UCSD-AML1 (cell line): ENCODE results near the gene FBXW8.

Experiments
- DNase-seq: peaks from one replicate; lab custom pipeline; 2025; ENCODE audit not compliant: unreplicated experiment; lab: John Stamatoyannopoulos, UW

Gene FBXW8

DNA sequence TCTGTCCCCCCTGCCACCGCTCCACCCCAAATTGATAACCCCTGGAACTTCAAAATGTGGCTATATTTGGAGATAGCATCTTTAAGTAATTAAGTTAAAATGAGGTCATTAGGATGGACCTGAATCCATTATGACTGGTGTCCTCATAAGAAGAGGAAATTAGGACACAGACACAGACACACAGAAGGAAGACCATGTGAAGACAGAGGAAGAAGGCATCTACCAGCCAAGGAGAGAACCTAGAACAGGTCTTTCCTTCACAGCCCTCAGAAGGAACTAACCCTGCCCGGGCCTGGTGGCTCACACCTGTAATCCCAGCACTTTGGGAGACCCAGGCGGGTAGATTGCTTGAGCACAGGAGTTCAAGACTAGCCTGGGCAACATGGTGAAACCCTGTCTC, 25.9 kb upstream of the FBXW8 start:
- DNase-seq = no peak

DNA sequence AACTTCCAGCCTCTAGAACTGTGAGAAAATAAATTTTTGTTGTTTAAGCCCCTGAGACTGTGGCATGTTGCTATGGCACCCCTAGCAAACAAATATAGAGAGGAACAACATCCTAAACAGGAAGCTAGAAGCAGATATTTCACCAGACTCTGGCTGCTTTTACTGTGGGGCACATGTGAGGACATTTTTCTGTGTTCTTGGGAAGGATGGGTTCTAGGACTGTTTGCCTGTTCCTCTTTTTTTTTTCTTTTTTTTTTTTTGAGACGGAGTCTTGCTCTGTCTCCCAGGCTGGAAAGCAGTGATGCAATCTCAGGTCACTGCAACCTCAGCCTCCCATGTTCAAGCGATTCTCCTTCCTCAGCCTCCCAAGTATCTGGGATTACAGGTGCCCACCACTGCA, 25.3 kb upstream of the FBXW8 start:
- no peak for DNase-seq

DNA sequence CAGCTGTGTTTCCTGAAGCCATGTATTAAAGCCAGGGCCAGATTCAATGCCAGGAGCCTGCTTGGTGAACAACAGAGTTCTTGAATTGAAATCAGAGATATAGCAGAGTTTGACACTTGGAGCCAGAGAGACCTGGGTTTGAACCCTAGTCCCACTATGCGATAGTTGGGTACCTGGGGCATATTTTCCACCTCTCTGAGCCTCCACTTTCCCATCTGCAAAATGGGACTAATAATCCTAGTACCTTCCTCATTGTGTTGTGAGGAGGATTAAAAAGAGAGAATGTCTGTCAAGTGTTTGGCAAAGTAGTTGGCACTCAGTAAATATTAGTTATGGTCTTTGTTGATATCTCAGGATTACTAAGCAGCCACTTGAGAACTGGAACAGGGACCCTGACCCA, 23.5 kb upstream of the FBXW8 start:
- DNase-seq = no peak

DNA sequence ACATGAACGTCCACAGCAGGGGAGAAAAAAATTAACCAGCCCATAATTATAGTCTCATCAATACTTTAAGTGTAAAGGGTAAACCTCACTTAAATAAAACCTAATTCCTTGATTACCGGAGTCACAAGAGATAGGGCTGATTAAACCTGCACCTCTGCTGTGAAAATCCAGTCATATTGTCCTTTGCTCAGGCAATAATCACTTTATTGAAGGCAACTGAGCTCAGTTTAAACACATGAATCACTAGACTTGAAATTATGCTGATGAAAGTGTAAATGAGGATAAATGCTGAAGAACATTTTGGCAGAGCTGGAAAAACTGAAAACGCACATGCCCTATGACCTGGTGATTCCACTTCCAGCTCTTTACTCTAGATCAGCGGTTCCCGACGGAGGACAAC, 22.9 kb upstream of the FBXW8 start:
- no peak for DNase-seq

DNA sequence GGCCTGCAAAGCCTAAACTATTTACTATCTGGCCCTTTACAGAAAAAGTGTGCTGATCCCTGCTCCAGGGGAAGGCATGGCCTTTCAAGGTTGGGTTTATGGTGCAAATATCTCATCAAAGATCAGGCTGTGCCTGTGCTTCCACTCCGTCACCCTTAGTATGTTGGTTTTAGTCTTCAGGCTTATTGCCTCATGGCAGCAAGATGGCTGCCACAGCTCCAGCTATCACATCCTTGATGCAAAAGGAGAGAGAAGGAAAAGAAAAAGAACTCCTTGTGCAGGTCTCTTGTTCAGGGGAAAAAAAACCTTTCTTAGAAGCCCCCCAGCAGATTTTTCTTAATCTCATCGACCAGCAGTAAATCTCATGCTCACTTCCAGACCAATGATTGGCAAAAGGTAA, 20.4 kb upstream of the FBXW8 start:
- no peak for DNase-seq

DNA sequence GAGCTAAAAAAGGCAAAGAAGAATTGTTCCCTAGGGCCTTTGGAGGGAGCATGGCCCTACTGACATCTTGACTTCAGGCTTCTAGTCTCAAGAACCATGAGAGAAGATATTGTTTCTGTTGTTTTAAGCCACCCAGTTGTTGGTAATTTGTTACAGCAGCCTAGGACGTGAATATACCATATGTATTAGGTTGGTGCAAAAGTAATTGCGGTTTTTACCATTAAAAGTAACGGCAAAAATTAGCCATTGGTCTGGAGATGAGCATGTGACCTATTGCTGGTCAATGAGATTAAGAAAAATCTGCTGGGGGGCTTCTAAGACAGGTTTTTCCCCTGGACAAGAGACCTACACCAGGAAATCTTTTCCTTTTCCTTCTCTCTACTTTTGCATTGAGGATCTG, 19.7 kb upstream of the FBXW8 start:
- no peak for DNase-seq

DNA sequence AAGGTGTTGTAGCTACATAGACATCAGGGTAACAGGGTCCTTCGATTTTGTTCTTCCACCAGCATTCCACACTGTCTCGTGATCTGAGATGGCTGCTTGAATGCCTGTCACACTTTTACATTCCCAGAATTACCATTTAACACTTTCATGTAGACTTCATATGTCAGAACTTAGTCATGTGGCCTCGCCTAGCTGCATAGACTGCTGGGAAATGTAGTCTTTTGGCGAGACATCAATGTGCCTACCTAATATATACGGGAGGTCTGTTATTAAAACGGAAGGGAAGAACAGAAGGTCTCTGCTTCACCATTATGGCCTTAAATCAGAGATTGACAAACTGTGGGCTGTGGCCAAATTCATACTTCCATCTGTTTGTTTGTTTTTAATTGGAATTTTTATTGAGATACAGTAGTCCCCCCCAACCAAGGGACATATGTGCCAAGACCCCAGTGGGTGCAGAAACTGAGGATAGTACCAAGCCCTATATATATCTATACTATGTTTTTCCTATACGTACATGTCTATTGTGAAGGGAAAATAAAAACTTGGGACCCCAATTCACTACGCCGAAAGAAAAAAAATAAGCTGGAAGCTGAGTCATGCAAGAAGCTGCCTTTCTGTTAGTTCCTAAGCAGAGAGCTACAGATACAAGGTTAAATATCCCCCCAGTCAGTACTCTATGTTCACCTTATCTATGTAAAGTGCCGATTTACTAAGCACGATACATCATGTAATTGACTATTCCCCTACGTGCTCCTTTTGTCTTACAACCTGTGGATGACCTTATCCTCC, 18.2 kb upstream of the FBXW8 start:
- no peak for DNase-seq

DNA sequence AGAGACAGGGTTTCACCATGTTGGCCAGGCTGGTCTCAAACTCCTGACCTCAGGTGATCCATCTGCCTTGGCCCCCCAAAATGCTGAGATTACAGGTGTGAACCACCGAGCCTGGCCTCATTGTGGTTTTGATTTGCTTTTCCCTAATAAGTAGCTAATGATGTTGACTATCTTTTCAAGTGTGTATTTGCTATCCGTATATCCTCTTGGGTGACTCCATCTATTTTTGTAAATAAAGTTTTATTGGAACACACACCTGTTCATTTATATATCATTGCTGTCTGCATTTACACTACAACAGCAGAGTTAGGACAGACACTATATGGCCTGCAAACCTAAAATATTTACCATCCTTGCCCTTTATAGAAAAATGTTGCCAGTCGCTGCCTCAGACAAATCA, 15.8 kb upstream of the FBXW8 start:
- DNase-seq = no peak

DNA sequence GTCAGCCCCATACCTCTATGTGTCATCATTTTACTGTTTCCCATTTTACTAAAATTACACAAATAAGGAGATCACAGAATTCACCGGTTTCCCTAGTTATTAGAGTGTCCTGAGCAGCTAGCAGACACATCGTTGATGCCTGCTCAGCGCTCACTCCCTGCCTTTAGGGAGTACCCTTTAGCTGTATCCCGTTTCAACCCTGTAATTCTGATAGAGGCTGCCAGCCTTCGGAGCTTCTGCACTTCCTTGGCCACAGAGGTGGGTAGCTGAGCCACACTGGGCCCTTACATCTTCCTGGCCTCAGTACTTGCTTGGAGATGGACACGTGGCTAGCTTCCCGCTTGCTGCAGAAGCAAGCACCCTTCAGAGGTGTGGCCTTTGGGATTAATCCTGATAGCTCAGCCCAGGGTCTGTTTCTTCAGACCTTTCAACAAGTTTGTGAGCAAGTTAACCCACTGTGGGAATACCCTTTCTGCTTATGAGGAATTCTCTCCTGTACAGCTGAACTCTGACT, 14.3 kb upstream of the FBXW8 start:
- DNase-seq = no peak

DNA sequence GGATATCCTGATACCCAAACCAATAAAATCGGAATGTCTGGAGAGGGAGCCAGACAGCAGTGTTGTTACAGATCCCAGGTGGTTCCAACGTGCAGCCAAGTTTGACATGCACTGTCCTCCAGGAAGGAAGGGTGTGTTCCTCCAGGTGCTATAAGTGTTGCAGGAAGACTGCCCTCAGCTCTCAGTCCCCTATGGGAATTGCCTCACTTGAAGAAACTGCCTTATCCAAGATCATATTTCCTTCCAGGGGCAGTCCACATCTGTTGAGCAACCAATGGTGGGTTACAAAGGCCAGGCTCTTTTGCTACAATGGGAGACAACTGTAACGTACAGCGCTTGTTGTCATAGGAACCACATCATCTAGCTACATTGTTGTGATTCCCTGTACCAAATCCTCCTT, 13.3 kb upstream of the FBXW8 start:
- no peak for DNase-seq

DNA sequence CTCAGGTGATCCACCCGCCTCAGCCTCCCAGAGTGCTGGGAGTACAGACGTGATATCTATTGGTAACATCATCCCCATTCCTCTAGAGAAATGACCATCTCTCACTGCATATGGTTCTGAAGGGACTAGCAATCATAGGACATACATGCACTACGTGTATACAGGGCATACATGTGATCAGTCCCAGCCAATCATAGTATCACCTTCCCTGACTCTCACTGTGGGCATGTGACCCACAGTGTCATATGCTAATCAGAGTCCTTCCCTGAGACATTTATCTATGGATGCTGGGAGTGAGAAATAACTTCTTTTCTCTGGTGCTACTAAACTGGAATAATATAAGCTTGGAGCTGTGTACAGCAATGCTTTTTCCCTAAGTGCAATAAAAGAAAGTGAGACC, 12.1 kb upstream of the FBXW8 start:
- no peak for DNase-seq

DNA sequence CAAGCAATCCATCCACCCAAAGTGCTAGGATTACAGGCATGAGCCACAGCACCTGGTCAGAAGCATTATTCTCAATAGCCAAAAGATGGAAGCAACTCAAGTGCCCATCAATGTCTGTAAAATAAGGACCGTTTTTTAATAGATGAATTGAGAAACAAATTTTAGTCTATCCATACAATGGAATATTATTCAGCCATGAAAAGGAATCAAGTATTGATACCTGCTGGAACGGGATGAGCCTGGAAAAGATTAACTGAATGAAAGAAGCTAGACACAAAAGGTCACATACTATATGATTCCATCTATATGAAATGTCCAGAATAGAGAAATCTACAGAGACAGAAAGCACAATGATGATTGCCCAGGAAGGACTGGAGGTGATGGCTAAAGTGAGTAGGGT, 9.1 kb upstream of the FBXW8 start:
- no peak for DNase-seq

DNA sequence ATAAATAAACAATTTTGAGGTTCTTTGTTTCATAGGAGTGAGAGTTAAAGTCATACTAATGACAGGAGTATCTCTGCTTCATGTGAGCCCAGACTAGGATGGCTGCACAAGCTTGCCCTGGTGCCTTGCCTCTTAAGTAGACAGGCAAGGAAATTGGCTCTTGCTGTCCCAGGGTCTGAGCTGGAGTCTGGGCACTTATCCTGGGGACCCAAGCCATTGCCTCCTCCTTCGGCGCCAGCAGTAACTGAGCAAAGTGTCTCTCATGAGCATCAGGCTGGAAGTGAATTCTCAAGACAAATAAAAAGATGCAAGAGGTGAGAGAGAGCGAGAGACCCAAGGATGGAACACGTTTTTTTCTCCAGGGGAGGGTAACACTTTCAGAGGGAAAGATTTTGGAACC, 6.9 kb upstream of the FBXW8 start:
- DNase-seq = no peak

DNA sequence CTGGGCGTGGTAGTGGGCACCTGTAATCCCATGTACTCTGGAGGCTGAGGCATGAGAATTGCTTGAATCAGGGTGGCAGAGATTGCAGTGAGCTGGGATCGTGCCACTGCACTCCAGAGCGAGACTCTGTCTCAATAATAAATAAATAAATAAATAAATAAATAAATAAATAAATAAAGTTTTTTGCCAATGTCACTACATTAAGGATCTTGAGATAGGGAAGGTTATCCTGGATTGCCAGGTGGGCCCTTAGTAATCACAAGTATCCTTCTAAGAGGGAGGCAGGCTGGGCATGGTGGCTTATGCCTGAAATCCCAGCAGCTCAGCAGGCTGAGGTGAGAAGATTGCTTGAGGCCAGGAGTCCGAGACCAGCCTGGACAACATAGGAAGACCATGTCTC, 4.5 kb upstream of the FBXW8 start:
- DNase-seq = no peak

DNA sequence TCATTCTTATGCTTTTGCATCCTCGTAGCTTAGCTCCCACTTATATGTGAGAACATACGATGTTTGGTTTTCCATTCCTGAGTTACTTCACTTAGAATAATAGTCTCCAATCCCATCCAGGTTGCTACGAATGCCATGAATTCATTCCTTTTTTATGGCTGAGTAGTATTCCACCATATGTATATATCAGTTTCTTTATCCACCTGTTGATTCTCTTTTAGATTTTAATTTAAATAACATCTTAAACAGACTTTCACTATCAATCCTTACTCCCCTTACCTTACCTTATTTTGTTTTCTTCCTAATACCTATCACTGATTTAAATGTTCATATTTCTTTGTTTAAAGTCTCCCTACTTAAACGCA, 488 bp upstream of the FBXW8 start:
- DNase-seq = no peak

DNA sequence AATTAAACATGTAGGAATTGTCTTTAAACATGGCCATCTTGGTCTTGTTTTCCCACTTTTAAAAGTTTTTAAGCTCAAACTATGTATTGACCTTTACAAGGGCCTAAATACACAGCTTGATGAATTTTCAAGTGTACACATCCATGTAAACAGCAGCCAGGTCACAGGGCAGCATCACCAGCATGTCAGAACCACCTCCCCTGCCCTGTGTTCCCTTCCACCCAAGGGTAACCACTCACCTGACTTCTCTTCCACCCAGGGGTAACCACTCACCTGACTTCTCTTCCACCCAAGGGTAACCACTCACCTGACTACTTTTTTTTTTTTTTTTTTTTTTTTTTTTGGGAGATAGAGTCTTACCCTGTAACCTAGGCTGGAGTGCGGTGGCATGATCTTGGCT, 4.6 kb downstream of the FBXW8 start:
- no peak for DNase-seq

DNA sequence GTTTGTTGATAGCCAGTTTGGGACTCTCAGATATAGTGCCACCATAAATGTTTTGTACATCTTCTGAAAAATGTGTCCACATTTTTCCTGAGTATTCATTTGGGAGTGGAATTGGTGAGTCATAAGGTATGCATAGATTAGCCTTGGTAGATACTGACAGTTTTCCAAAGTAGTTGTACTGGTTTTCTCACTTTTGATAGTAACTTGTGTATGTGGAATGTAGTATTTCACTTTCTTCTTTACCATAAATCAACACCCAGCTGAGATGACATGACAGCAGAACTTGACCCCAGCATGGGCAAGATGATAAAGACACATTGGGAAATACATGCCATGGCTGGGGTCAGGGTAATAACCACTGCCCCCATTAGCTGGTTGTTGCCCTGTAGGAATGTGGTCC, 5.4 kb downstream of the FBXW8 start:
- DNase-seq = no peak

DNA sequence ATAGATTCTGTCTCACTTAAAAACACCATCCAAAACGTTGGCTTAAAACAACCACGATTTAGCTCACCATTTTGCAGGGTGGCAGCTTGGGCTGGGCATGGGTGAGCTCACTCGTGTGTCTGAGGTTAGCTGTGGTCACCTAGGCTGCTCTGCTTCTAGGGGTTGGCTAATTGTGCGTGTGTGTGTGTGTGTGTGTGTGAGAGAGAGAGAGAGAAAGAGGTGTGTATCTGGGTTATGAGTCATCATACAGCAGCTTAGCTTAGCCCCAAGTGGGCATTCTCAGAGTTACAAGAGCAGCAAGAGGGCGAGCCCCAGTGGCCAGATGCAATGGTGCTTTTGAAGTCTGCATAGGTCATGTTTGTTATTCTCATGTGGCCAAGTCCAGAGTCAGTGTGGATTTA, 6.0 kb downstream of the FBXW8 start:
- no peak for DNase-seq

DNA sequence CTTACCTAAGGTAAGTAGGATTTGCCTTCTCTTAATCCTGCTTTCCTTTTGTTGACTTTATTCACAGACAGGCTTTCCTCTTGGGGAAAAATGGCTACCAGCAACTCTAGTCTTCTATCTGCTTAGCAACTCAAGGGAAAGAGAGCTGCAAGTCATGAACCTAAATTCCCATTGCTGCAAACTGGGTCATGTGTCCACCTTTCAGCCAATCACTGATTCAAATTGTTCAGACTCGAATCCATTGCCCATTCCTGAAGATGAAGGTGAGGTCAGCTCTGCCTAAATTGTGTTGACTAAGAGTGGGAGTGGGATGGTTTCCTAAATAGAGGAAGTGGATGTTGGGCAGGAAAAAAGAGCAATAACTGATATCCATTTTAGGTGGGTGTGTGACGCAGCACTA, 7.7 kb downstream of the FBXW8 start:
- DNase-seq = no peak

DNA sequence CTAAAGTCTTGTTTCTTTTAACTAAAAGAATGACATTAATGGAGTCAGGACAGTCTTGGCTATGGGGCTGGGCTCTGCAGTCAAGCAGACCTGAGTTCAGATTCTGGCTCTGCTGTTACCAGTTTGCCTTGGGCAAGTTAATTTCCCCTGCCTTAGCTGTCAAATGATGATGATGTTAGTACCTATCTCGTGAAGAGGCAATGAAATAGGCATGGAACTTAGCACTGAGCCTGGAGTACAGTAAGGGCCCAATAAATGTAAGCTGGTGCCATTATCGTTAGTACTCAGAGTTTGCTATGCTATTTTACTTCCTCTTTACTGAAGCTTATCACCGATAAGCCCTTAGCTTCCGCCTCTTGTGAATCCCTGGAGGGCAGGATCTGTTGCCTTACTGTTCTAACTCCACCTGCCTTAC, 8.5 kb downstream of the FBXW8 start:
- no peak for DNase-seq

DNA sequence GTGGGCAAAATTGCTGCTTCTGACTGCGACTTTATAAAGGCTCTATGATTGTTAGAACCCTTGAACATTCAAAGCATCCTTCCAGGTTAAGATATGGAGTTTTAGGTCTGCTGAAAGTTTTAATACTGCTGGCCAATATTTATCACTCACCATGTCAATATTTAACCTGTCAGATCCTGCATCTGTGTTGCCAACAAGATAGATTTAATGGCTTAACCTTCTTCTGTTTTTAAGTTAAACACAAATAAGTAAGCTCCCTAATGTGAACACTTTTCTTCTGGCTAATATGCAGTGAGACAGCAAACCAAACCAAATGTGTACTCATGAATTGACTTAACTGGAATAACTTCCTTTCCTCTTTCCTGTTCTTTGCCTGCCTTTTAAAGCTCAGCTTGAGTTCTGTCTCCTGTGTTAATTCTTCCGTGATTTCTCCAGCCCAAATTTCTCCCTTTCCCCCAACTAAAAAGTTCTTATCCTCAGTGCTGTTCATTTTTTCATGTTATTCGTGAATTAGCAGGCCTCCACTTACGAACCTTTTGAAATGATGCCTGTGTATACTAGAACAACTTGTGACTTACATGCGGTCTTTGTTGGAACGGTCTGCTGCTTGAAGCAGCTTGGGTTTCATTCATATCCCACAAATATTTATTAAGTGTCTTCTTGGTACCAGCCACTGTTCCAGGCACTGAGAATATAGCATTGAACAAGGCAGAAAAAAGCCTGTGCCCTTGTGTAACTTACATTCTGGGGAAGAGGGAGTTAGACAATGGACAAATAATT, 9.1 kb downstream of the FBXW8 start:
- DNase-seq = no peak

DNA sequence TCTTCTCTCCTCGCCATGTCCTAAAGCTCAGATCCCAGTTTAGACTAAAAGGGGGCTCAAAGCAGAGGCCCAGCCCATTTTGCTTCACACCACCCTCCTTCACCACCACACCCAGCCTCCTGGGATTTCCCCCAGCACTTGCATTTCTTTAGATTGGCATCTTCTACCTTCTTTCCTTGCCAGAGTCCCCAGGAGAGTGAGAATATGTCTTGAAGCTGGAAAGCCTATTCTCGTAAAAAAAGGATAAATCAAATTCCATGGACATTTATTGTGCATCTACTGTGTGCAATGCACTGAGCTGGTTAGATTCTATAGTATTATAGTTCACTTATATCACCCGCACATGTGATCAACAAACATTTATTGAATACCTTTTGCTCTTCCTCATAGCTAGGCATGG, 10.2 kb downstream of the FBXW8 start:
- DNase-seq = no peak
